Transverse colon (tissue), 4 donors: ENCODE results near the gene SCAMP4.

Experiments used
- EP300 ChIP-seq: sonication (generic); formaldehyde crosslinking; IDR thresholded peaks from one replicate; pipeline ENCODE4 v1.6.1; 2017; ENCODE audit warnings: antibody characterized with exemption, low read depth
- POLR2AphosphoS5 ChIP-seq, 3 donors: sonication (generic); formaldehyde crosslinking; IDR thresholded peaks; one replicate each; pipeline ENCODE4 v1.6.1; 2016; ENCODE audit warnings: antibody characterized with exemption in 3 of 3
- TF ChIP-seq, protein P1 (sequence below), 5 experiments: fragments of 200-600 bp in 3 of 5; fragments of 450-650 bp in 2 of 5; sonication (generic) in 3 of 5; IDR thresholded peaks; 1 replicate in 2 of 5; 2 replicates in 3 of 5; pipeline ENCODE4 v1.5.1; 2016 to 2017; ENCODE audit warnings: antibody characterized with exemption in 5 of 5, inconsistent platforms in 3 of 5, mild to moderate bottlenecking in 2 of 5, moderate library complexity in 1 of 5

DNA sequence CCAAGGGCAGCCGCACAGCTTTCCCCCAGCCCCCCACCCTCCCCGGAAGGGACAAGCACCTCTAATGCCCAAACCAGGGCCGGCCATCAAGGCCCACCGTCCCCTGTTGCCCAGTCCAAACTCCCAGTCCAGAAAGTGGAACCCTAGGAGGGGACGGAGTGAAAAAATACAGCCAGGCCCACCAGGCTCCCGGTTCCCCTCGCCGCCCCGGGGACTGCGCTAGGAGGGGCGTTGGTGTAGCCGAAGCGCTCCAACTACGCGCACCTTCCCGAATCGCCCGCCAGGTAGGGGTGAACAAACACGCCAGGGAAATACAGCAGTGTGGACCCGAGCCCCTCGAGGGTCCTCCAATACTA is 43.2 kb upstream of the SCAMP4 start:
- TF ChIP-seq, protein P1, sequence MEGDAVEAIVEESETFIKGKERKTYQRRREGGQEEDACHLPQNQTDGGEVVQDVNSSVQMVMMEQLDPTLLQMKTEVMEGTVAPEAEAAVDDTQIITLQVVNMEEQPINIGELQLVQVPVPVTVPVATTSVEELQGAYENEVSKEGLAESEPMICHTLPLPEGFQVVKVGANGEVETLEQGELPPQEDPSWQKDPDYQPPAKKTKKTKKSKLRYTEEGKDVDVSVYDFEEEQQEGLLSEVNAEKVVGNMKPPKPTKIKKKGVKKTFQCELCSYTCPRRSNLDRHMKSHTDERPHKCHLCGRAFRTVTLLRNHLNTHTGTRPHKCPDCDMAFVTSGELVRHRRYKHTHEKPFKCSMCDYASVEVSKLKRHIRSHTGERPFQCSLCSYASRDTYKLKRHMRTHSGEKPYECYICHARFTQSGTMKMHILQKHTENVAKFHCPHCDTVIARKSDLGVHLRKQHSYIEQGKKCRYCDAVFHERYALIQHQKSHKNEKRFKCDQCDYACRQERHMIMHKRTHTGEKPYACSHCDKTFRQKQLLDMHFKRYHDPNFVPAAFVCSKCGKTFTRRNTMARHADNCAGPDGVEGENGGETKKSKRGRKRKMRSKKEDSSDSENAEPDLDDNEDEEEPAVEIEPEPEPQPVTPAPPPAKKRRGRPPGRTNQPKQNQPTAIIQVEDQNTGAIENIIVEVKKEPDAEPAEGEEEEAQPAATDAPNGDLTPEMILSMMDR (IDR thresholded peaks at IDR 0.05): peak in 1 of 5 experiments; percentile 38
- no peak for TF ChIP-seq POLR2AphosphoS5 (IDR thresholded peaks at IDR 0.05)
- no peak for TF ChIP-seq EP300
